Cerebellar nuclear complex (tissue), 1 donor: ENCODE data around the gene XRCC4.
"Not testable (repeated sequence)": the region's sequence is repeated elsewhere in the genome, so short reads cannot be mapped to it uniquely, and the experiment has no call there.

ENCODE experiments used
- DNase-seq, 2 experiments: peaks; one replicate each; lab custom pipeline; 2025; lab: John Stamatoyannopoulos, UW

The XRCC4 gene

DNA sequence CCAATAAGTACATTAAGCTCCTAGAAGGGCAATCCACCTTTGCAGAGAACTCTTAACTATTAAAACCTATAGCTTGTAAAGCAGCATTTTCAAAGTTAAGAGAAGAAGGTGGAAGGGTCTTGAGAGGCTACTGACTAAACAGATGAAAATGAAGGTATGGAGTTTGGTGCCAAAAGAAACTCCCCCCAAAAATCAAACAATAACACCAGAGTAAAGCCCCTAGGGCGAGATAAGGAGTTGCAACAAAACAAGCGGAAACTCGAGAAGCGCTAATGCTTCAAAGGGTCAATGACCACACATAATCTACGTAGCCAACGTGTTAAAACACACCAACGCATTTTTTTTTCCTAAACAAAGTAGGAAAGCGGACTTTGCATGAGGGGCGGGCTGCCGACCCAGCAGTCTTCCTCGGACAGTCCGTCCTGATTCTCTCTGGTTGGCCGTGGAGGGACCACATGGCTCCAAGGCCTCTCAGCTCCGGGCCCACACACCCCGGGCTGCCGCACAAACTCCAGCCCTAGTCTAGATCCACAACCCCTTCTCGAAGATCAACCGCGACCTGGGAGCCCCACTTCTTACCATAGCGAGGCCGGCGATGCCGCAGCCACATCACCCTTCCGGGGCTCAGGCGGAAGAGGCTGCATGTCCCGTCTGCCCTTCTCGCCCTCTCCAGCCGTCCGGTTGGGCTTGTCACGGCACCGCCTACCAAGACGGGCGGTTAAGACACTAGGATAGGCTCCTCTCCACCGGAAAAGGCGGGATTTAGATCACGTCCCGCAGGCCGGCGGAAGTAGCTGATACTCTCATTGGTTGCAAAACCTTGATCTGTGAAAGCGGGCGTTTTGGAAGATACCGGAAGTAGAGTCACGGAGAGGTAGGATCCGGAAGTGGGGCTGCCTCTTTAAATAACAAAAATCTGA, at the start of gene XRCC4, which contains the start of gene TMEM167A:
TSS of gene XRCC4 (plus strand) at position 806 of the 920 bp plus-strand sequence. CDS start 27,373 bp downstream, outside the sequence.
TSS of gene TMEM167A (minus strand) at position 653 of the 920 bp plus-strand sequence. CDS start at position 582, 71 bp downstream.
- peak; percentile 93 to 98 for DNase-seq

DNA sequence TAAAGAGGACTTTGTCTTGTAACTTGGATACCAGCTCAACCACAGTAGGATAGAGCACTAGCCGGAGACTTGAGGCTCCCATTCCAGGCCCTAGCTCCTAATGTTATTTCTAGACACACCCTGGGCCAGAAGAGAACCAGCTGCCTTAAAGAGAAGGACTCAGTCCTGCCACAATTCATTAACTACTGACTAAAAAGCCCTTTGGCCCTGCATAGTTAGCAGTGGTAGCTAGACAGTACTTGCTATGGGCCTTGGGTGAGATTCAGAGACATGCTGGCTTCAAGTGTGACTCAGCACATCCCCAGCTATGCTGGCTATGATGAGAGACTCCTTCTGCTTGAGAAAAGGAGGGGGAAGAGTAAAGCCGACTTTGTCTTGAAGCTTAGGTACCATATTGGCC, 47.4 kb upstream of the XRCC4 start:
- no peak for DNase-seq

DNA sequence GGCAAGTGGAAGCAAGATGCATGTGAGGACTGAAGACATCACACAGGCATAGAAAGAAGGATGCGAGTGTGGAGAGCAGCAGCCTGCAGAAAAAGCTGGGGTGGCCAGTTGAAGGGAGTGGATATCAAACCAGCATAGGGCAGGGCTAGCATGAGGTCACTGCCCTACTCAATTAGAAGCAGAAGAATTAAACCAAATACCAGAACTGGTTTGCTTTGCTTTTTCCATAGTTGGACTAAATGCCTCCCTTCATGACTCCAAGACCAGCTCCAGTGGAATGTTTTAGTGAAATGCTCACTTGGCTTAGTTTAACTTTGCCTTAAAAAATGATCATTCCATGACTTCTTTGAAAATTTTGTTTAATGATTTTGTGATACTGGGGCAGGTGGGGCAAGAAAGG, 46.0 kb upstream of the XRCC4 start:
- DNase-seq = no peak

DNA sequence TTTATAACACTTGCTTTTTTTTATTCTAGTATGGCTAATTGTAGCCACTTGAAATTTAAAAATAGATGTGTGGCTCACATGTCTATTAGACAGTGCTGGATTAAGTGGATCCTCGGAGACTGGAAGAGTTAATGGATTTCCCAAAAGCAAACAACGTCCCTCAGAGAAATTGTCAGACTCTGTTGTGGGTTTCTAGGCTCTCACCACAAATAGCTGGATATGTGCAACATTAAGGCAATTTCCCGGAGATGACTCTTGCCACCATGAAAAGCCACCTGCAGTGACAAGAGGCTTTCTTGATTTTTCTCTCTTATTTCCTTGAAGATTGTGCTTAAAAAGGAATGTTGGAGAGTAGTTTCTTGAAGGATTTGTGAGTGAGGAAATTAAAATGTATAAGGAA, 43.3 kb upstream of the XRCC4 start:
- DNase-seq = no peak

DNA sequence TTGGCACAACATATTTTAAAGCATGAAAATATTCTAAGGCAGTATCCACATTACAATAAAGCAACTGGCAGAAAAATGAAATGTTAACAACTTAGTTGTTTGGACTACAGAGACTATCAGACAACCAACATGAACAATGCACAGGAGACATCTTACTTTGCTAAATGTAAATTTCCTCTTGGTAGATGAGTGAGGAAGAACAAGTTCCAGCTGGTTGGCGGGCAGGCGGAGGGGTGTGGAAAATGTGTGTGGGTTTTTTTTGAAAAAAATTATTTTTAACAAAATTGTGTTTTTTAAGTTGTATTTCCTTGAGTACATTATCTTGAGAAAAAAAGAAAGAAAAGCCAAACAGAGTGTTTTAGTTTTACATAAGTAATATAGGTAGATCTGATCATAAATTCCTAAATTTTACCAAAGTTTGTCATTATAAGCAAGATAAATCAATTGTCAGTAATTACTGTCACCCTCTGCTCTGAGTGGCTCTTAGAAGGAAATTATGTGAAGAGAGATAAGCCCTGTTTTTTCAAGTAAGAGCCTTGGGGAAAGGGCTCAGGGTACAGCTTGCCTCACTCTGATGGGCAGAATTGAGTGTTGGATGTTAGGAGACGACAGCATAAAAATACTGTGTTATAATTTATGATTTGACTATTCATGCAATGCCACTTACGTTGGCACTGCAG, 42.7 kb upstream of the XRCC4 start:
- no peak for DNase-seq

DNA sequence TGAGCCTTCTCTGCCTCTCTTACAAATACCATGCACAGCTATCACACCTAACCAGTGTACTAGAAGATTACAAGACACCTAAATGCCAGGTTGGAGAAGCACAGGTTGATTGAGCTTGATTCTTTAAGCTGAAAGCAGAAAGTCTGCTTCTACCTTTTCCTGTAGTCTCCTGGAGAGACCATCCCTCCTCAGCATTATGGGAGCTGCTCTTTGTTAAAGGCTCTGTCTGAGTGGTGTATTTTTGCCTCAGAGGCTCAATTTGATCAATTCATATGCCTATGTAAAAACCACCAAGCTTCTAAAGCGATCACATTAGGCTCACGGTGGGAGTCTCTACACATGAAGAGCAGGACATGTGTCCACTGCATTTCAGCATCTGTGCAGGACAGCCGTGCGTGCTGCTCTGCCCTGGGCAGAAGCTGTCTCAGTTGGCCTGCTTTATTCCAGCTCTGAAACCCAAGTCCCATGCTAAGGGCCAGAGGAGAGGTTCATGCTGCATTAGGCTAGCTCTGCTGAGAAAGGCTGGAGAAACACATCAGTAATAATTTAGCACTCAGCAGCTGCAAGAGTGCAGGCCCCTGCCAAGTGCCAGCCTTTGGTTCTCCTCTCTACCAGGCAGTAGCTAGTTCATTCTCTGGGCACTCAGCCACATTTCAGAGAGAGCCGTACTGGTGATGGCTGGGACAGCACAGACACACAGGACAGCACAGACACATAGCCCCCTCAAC, 41.8 kb upstream of the XRCC4 start:
- DNase-seq = no peak

GRCh38 chr5:83036991-83037575, 40.3 kb upstream of the XRCC4 start:
- no peak for DNase-seq

- DNase-seq = no peak
These were observed 38.4 kb upstream of the XRCC4 start for GRCh38 chr5:83038924-83039323.

- no peak for DNase-seq
These were observed 34.8 kb upstream of the XRCC4 start for GRCh38 chr5:83042507-83042906.

GRCh38 chr5:83044926-83045325, 32.4 kb upstream of the XRCC4 start:
- no peak for DNase-seq

DNA sequence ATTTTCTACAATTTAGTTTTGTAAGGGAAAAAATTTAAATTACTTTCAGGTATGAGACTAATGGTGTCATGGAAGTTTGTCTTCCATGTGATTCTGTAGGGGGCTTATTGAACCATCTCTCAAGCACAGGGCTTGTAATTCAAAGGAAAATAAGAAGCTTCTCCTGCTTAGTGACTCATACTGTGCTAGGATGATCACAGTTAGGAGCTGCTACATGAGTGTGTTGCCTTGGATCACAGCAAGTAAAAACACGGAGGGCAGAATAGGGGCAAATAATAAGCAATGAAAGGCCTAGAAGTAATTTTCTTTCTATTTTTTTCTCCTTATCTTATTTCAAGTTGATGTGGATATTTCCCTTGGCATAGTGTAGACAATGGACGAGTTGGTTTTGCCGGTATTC, 29.1 kb upstream of the XRCC4 start:
- no peak for DNase-seq

- no peak for DNase-seq
These were observed 28.5 kb upstream of the XRCC4 start for GRCh38 chr5:83048811-83049210.

DNA sequence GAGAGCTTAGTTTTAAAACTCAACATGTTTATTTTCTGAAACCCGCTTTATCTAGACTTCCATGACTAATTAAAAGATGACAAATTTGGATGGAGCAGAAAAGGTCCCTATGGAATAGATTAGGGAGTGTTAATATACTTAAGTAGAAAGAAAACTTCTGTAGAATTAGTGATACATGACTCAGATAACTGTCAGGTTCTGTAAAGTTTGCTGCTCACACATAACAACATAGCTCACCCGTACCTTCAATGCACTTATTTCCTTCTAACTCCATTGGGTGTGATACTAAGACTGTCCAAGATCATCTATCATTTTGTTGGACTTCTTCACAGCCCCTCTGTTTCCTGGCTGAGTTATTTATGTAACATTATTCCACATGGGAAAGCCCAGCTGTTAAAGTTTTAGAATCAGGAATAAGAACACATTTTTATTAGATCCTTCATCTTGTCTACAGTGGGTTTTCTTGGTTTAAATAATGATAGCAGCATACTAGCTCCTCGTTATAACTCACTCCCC, 27.9 kb upstream of the XRCC4 start:
- no peak for DNase-seq

DNA sequence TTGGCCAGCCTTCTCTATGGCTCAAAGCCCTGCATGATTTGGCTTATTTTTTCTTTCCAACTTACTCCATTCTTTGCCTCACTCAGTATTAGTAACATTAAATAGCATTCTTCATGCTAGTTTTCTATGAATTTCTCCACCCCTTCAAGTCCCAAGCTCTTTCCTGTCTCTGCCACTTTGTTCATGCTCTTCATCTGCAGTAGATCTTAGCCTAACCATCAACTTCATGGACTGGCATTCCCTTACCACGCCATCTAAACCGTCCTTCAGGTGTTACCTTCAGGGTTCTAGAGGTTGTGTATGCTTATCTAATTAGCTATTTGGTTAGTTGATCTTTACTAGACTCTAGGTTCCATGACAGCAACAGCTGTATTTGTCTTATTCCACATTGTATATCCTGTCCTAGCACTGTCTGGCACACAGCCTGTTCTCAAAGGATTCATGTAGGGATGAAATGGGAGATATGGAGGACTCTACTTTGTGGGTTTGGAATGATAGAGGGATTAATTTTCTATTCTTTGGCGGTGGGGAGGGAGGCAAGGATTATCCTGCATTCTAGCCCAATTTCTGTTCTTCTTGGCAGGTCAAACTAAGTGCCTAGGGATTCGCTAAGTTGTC, 26.5 kb upstream of the XRCC4 start:
- no peak for DNase-seq

DNA sequence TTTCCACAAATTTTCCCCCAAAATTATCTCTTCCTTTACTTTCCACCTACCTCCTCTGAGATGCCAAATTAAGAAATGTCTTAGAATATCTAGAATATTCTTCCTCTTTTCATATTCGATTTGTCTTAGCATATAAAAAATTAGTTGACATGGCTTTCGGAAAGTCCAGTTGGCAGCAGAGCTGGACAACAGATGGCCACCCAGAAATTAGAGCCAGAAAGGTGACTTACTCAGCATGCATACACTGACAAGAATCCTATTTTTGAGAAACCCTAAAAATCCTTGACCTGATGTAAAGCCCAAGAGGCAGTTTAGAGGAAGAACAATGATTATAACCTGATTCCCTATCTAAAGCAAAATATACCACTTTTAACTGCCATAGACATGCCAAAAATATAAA, 22.2 kb upstream of the XRCC4 start:
- peak in 1 of 2 experiments; percentile 27 for DNase-seq

GRCh38 chr5:83058726-83059125, 18.6 kb upstream of the XRCC4 start:
- DNase-seq = no peak

DNA sequence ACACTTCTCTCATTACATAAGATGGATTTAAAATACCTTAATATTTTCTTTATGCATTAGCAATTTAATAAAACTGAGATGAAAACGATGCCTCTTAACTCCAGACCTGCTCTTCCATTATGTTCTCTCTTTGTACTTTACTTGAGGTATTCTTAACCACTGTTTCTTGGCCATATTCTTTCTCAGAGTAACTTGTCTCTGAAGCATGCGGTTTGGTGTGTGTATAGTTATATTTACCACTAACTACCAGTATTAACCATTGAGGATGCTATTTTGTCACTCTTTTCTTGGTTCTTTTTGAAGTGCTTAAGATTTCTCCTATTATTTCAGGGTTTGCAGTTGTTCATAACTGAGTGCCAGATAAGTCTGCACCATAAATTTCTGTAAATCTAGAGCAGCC, 18.0 kb upstream of the XRCC4 start:
- no peak for DNase-seq

DNA sequence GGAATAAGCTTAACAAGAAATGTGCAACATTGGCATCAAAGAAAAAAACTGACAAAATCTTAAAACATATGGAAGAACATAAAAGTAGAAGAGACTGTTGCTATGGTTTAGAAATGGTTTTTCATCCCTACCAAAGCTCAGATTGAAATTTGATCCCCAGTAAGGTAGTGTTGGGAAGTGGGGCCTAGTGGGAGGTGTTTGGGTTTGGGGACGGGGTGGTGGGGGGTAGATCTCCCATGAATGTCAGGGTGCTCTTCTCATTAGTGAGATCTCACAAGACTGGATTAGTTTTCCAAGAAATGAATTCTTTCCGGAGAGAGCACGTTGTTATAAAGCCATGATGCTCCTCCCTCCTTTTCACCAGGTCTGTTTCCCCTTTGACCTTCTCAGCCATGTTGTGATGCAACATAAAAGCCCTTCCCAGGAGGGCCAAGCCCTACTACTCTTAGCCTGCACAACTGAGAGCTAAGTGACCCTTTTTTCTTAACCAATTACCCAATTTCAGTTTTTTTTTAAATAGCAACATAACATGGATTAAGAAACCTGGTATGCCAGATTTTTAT, 10.7 kb upstream of the XRCC4 start:
- no peak for DNase-seq

- not testable (repeated sequence) for DNase-seq
These were observed 10.0 kb upstream of the XRCC4 start for GRCh38 chr5:83067377-83067776.

- no peak for DNase-seq
These were observed 8.1 kb upstream of the XRCC4 start for GRCh38 chr5:83069096-83069799.
